Left hindlimb (tissue), 1 donor: ENCODE measurements around the gene PRRT1.
"Not testable (repeated sequence)": the region's sequence is repeated elsewhere in the genome, so short reads cannot be mapped to it uniquely, and the experiment has no call there.

Experiments used
- DNase-seq: peaks from one replicate; pipeline ENCODE4 v3.0.0-alpha.2; 2018

Gene PRRT1

GRCh38 chr6:32151863-32152768 is at the start of gene PRRT1:
Gene PRRT1, minus strand, starts transcription at chr6:32151939. Its CDS starts 112 bp downstream, at chr6:32151827.
- DNase-seq = no peak

GRCh38 chr6:32200711-32201475 is 49.2 kb upstream of the PRRT1 start:
- peak; percentile 20 for DNase-seq

- DNase-seq = no peak
These were observed 47.1 kb upstream of the PRRT1 start for GRCh38 chr6:32198866-32199265.

- no peak for DNase-seq
These were observed 46.6 kb upstream of the PRRT1 start for GRCh38 chr6:32198345-32198696.

- DNase-seq = peak; percentile 66
These were observed 45.2 kb upstream of the PRRT1 start for GRCh38 chr6:32196682-32197616.

GRCh38 chr6:32195902-32196681 is 44.4 kb upstream of the PRRT1 start:
- DNase-seq = peak; percentile 95

GRCh38 chr6:32195652-32195901 is 43.8 kb upstream of the PRRT1 start:
- DNase-seq = peak; percentile 100

- no peak for DNase-seq
These were observed 43.3 kb upstream of the PRRT1 start for GRCh38 chr6:32194825-32195651.

GRCh38 chr6:32194388-32194787 is 42.6 kb upstream of the PRRT1 start:
- DNase-seq = no peak

- DNase-seq = not testable (repeated sequence)
These were observed 41.4 kb upstream of the PRRT1 start for GRCh38 chr6:32193096-32193495.

- DNase-seq = peak; percentile 55
These were observed 40.9 kb upstream of the PRRT1 start, which contains the start of gene GPSM3 for GRCh38 chr6:32192608-32193039. Gene GPSM3, minus strand, starts transcription at chr6:32192643. Its CDS starts 130 bp downstream, at chr6:32192513.

- DNase-seq = no peak
These were observed 40.2 kb upstream of the PRRT1 start for GRCh38 chr6:32191696-32192607.

GRCh38 chr6:32190911-32191677 is 39.4 kb upstream of the PRRT1 start:
- no peak for DNase-seq

GRCh38 chr6:32190054-32190851 is 38.5 kb upstream of the PRRT1 start, which contains the start of gene PBX2:
Gene PBX2, minus strand, starts transcription at chr6:32190202. Its CDS starts 287 bp downstream, at chr6:32189915.
- DNase-seq = peak; percentile 98

- DNase-seq = no peak
These were observed 38.0 kb upstream of the PRRT1 start for GRCh38 chr6:32189742-32190053.

GRCh38 chr6:32189069-32189741 is 37.5 kb upstream of the PRRT1 start:
- no peak for DNase-seq

- no peak for DNase-seq
These were observed 36.8 kb upstream of the PRRT1 start for GRCh38 chr6:32188381-32189068.
